IPS-18a (cell line): Measurements from ENCODE around the gene EDDM13.
"Not testable (repeated sequence)": the region's sequence is repeated elsewhere in the genome, so short reads cannot be mapped to it uniquely, and the experiment has no call there.

ENCODE experiments used
- H3K27ac ChIP-seq: one replicate; pipeline ENCODE4 v1.5.1; 2013; ENCODE audit warnings: low read length
- H3K27me3 ChIP-seq: one replicate; pipeline ENCODE4 v1.6.1; 2013; ENCODE audit warnings: mild to moderate bottlenecking, low read length; ENCODE audit not compliant: control insufficient read depth, insufficient read depth
- H3K36me3 ChIP-seq: one replicate; pipeline ENCODE4 v1.6.1; 2013; ENCODE audit warnings: low read depth, low read length; ENCODE audit not compliant: control insufficient read depth
- H3K4me1 ChIP-seq: one replicate; pipeline ENCODE4 v1.6.1; 2013; ENCODE audit warnings: low read depth, low read length; ENCODE audit not compliant: control insufficient read depth
- H3K4me3 ChIP-seq: one replicate; pipeline ENCODE4 v1.5.1; 2013; ENCODE audit warnings: low read length
- H3K9ac ChIP-seq: one replicate; pipeline ENCODE4 v1.6.1; 2013; ENCODE audit warnings: mild to moderate bottlenecking, low read length, moderate library complexity
- H3K9me3 ChIP-seq: one replicate; pipeline ENCODE4 v1.6.1; 2013; ENCODE audit warnings: low read depth, low read length; ENCODE audit not compliant: control insufficient read depth

EDDM13 gene

GRCh38 chr19:56297010-56297409, 24.5 kb downstream of the EDDM13 start:
- Histone ChIP-seq H3K27me3 (no peaks in the 10 kb centered on the region), H3K9me3 (no peaks in the 10 kb centered on the region), H3K27ac (no peak overlapping the region), H3K4me1 (peaks cover 4% of the 10 kb centered on the region), H3K36me3 (no peaks in the 10 kb centered on the region), H3K9ac (no peak overlapping the region), H3K4me3 (no peak overlapping the region)

- Histone ChIP-seq H3K27me3 (no peaks in the 10 kb centered on the region), H3K9ac (no peak overlapping the region), H3K4me3 (no peak overlapping the region), H3K27ac (no peak overlapping the region), H3K4me1 (no peaks in the 10 kb centered on the region), H3K36me3 (no peaks in the 10 kb centered on the region), H3K9me3 (no peaks in the 10 kb centered on the region)
These were observed 27.1 kb downstream of the EDDM13 start for GRCh38 chr19:56299688-56300087.

- no peak overlapping the region for H3K27ac ChIP-seq
- H3K4me3 ChIP-seq = no peak overlapping the region
- no peaks in the 10 kb centered on the region for H3K4me1 ChIP-seq
These were observed 28.6 kb downstream of the EDDM13 start for GRCh38 chr19:56301155-56301554.

GRCh38 chr19:56301886-56302620, 29.5 kb downstream of the EDDM13 start:
- Histone ChIP-seq H3K27ac (no peak overlapping the region), H3K9ac (no peak overlapping the region), H3K9me3 (no peaks in the 10 kb centered on the region), H3K4me3 (no peak overlapping the region), H3K4me1 (no peaks in the 10 kb centered on the region), H3K27me3 (no peaks in the 10 kb centered on the region), H3K36me3 (no peaks in the 10 kb centered on the region)

More at GRCh38 chr19:56301155-56301554, 28.6 kb downstream of the EDDM13 start:
- H3K9ac ChIP-seq = no peak overlapping the region
- no peaks in the 10 kb centered on the region for H3K27me3 ChIP-seq
- no peaks in the 10 kb centered on the region for H3K9me3 ChIP-seq
- no peaks in the 10 kb centered on the region for H3K36me3 ChIP-seq

- Histone ChIP-seq H3K4me1 (no peaks in the 10 kb centered on the region), H3K27ac (no peak overlapping the region), H3K4me3 (no peak overlapping the region), H3K27me3 (no peaks in the 10 kb centered on the region), H3K36me3 (no peaks in the 10 kb centered on the region), H3K9me3 (no peaks in the 10 kb centered on the region), H3K9ac (no peak overlapping the region)
These were observed 31.7 kb downstream of the EDDM13 start for GRCh38 chr19:56304243-56304642.

GRCh38 chr19:56306016-56306415, 33.5 kb downstream of the EDDM13 start:
- no peak overlapping the region for H3K27ac ChIP-seq
- no peaks in the 10 kb centered on the region for H3K36me3 ChIP-seq
- H3K4me1 ChIP-seq = no peaks in the 10 kb centered on the region
- no peaks in the 10 kb centered on the region for H3K9me3 ChIP-seq
- H3K9ac ChIP-seq = no peak overlapping the region
- no peaks in the 10 kb centered on the region for H3K27me3 ChIP-seq
- no peak overlapping the region for H3K4me3 ChIP-seq

- not testable (repeated sequence) for H3K9me3 ChIP-seq, H3K4me1 ChIP-seq, H3K4me3 ChIP-seq, H3K36me3 ChIP-seq, H3K27ac ChIP-seq, H3K9ac ChIP-seq, H3K27me3 ChIP-seq
These were observed 34.5 kb downstream of the EDDM13 start for GRCh38 chr19:56307062-56307461.

GRCh38 chr19:56308792-56309191, 36.2 kb downstream of the EDDM13 start:
- Histone ChIP-seq H3K36me3 (no peaks in the 10 kb centered on the region), H3K9ac (no peak overlapping the region), H3K4me3 (no peak overlapping the region), H3K27ac (no peak overlapping the region), H3K4me1 (peaks cover 4% of the 10 kb centered on the region), H3K27me3 (no peaks in the 10 kb centered on the region), H3K9me3 (no peaks in the 10 kb centered on the region)

- H3K9me3 ChIP-seq = no peaks in the 10 kb centered on the region
- H3K4me3 ChIP-seq = no peak overlapping the region
- no peaks in the 10 kb centered on the region for H3K36me3 ChIP-seq
- H3K4me1 ChIP-seq = peaks cover 6% of the 10 kb centered on the region
- H3K27me3 ChIP-seq = no peaks in the 10 kb centered on the region
- no peak overlapping the region for H3K27ac ChIP-seq
- H3K9ac ChIP-seq = no peak overlapping the region
These were observed 37.1 kb downstream of the EDDM13 start for GRCh38 chr19:56309511-56310185.

- H3K4me1 ChIP-seq = peaks cover 6% of the 10 kb centered on the region
- no peaks in the 10 kb centered on the region for H3K27me3 ChIP-seq
- H3K4me3 ChIP-seq = no peak overlapping the region
- H3K9me3 ChIP-seq = no peaks in the 10 kb centered on the region
- no peak overlapping the region for H3K27ac ChIP-seq
- H3K36me3 ChIP-seq = no peaks in the 10 kb centered on the region
- no peak overlapping the region for H3K9ac ChIP-seq
These were observed 37.9 kb downstream of the EDDM13 start for GRCh38 chr19:56310462-56310861.

- Histone ChIP-seq H3K9me3 (no peaks in the 10 kb centered on the region), H3K36me3 (no peaks in the 10 kb centered on the region), H3K27ac (no peak overlapping the region)
These were observed 39.8 kb downstream of the EDDM13 start for GRCh38 chr19:56312342-56312741.

More at GRCh38 chr19:56312342-56312741, 39.8 kb downstream of the EDDM13 start:
- no peak overlapping the region for H3K9ac ChIP-seq
- peaks cover 6% of the 10 kb centered on the region for H3K4me1 ChIP-seq
- H3K4me3 ChIP-seq = no peak overlapping the region
- H3K27me3 ChIP-seq = no peaks in the 10 kb centered on the region
